Heart right ventricle (tissue), 16 donors: ENCODE results near the gene ECT2. TPM values are rescaled to one million over a fixed set of nuclear protein-coding genes. Genes with fewer than 3 reads are reported as not detected.
"Not testable (repeated sequence)": the region's sequence is repeated elsewhere in the genome, so short reads cannot be mapped to it uniquely, and the experiment has no call there.

Experiments
- ATAC-seq, 8 donors: fragments of 200-7000 bp; cut with Tn5 transposase; one replicate each; pipeline ENCODE4 v1.9.1; 2020; ENCODE audit warnings: mild to moderate bottlenecking in 8 of 8, moderate library complexity in 8 of 8, moderate number of reproducible peaks in 1 of 8
- DNase-seq, 2 donors: peaks; one replicate each; pipeline ENCODE4 v3.0.0-alpha.2; 2020
- H3K27ac ChIP-seq, 10 donors: fragments of 200-600 bp; sonication (generic) in 2 of 10; one replicate each; pipeline versions ENCODE4 v1.5.0 to v1.8.0; 2020 to 2022; ENCODE audit warnings: mild to moderate bottlenecking in 3 of 10
- H3K27me3 ChIP-seq, 7 donors: fragments of 200-600 bp; one replicate each; pipeline ENCODE4 v1.8.0; 2021 to 2022; ENCODE audit warnings: mild to moderate bottlenecking in 2 of 7
- H3K36me3 ChIP-seq, 9 donors: fragments of 200-600 bp; sonication (generic) in 1 of 9; one replicate each; pipeline versions ENCODE4 v1.5.0 to v1.8.0; 2020 to 2022; ENCODE audit warnings: mild to moderate bottlenecking in 2 of 9
- H3K4me1 ChIP-seq, 9 donors: fragments of 200-600 bp; sonication (generic) in 1 of 9; one replicate each; pipeline versions ENCODE4 v1.5.0 to v1.8.0; 2020 to 2022; ENCODE audit warnings: mild to moderate bottlenecking in 4 of 9
- H3K4me3 ChIP-seq, 10 donors: fragments of 200-600 bp; sonication (generic) in 2 of 10; one replicate each; pipeline versions ENCODE4 v1.5.0 to v1.8.0; 2020 to 2022; ENCODE audit warnings: mild to moderate bottlenecking in 7 of 10, moderate library complexity in 2 of 10
- H3K9me3 ChIP-seq, 11 donors: fragments of 200-600 bp in 10 of 11; sonication (generic) in 2 of 11; one replicate each; pipeline versions ENCODE4 v1.5.0 to v1.8.0; 2013 to 2022; ENCODE audit warnings: mild to moderate bottlenecking in 2 of 11, control low read depth in 1 of 11, moderate library complexity in 1 of 11
- WGBS, 2 donors: extraction: QIAGEN DNeasy Blood & Tissue Kit; methylation state at CpG; one replicate each; pipeline ENCODE4 v1.1.7; 2013; ENCODE audit warnings: inconsistent platforms in 1 of 2; 5-methylcytosine and 5-hydroxymethylcytosine counted together
- intact Hi-C, 10 donors: fragments of 100-400 bp; cut with DNase I; formaldehyde crosslinking; loops; one replicate each; pipeline versions ENCODE4 v1.11.1 to v1.14.2; 2022
- polyA plus RNA-seq, 2 donors: library from polyadenylated mRNA; stranded (reverse); fragments of 200-250 nt; gene quantifications; one replicate each; pipeline ENCODE4 v1.2.3, GENCODE V29; 2013
- total RNA-seq, 10 donors: library from RNA; stranded (reverse); fragmentation: NEBNext Ultra II Directional in 3 of 10; extraction: Animal tissue kit (Norgen Biotek cat#: 25700) in 3 of 10; gene quantifications; one replicate each; pipeline versions ENCODE4 v1.2.1 to v1.2.4, GENCODE V29; 2021 to 2023
- TF ChIP-seq, protein P1 (sequence below), 9 donors: fragments of 200-600 bp; sonication (generic) in 2 of 9; IDR thresholded peaks; one replicate each; pipeline versions ENCODE4 v1.5.0 to v1.8.0; 2021 to 2022; ENCODE audit warnings: antibody characterized with exemption in 9 of 9, mild to moderate bottlenecking in 5 of 9, moderate library complexity in 1 of 9
- donor health status: Arrhythmogenic right ventricular cardiomyopathy.
- donor health status: ischemic (EF 13 %, LVEDD 7.1; RV severe dilation, severe dysfunction).
- donor health status: healthy with polysubstance abuse.
- donor health status: DM: no; HTN: yes; CAD: no.
- donor health status: DM: no; HTN: no; CAD: no.
- donor health status: ischemic (EF 25% LVEDD 6.9; RV normal size, moderate dysfunction).
- donor health status: ischemic (EF 25% LVEDD 5.7; RV mildly dilated, moderate dysfunction).
- donor health status: healthy.
- donor health status: DM: yes; HTN: yes; CAD: no.
- donor health status: Ischemic cardiomyopathy.
- donor health status: ischemic (EF 35%, LVEDD 5.7; RV mildly dilated, moderate dysfunction).
- donor health status: nonischemic (EF 11% LVEDD 7.7; RV severe dilation, severe dysfunction).
- donor health status: DM: yes; HTN: yes; CAD: no.
- donor health status: PGD.
- donor health status: ischemic (EF 29% LVEDD 5.4; RV normal size, mild dysfunction).
- donor health status: nonischemic (EF 23%, LVEDD 6.1; RV moderate dilation, normal function).

ECT2 gene
- total and polyA plus RNA-seq, 12 donors: 2.0 to 8.0 (median 5.3) TPM

DNA sequence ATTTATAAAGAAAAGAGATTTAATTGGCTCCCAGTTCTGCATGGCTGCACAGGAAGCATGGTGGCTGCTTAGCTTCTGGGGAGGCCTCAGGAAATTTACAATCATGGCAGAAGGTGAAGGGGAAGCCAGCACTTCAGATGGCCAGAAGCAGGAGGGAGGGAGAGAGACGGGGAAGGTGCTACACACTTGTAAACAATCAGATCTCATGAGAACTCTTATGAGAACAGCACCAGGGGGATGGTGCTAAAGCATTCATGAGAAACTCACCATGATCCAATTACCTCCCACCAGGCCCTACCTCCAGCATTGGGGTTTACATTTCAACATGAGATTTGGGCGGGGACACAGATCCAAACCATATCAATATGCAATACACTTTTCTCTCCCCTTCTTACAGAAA lies 73.7 kb downstream of the ECT2 start:
- intact Hi-C loops: no loop called here

DNA sequence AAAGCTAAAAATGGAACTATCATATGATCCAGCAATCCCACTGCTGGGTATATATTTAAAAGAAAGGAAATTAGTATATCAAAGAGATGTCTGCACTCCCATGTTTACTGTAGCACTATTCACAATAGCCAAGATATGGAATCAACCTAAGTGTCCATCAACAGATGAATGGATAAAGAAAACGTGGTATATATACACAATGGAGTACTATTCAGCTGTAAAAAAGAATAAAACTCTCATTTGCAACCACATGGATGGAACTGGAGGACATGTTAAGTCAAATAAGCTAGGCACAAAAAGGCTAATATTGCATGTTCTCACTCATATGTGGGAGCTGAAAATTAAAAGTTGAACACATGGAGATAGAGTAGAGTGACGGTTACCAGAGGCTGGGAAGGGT lies 76.7 kb downstream of the ECT2 start:
- H3K27me3 ChIP-seq, H3K4me3 ChIP-seq, H3K27ac ChIP-seq, H3K36me3 ChIP-seq, H3K4me1 ChIP-seq, intact Hi-C loops, DNase-seq, ATAC-seq: not testable (repeated sequence)
- H3K9me3 ChIP-seq: peaks cover 0 to 39% (median 3%) of the 10 kb centered on the region in 11 donors
- 94 to 95% methylated on average over 2 of the region's 2 CpGs for WGBS, 2 donors

More for the DNA sequence above, 73.7 kb downstream of the ECT2 start:
- H3K27ac ChIP-seq: no peak overlapping the region
- H3K27me3 ChIP-seq: no peaks in the 10 kb centered on the region
- no peaks in the 10 kb centered on the region for H3K4me1 ChIP-seq
- 83 to 85% methylated on average over 2 of the region's 2 CpGs for WGBS, 2 donors
- H3K9me3 ChIP-seq: peaks cover 0 to 46% (median 3%) of the 10 kb centered on the region in 11 donors
- DNase-seq (no peak), ATAC-seq (no peak)
- H3K4me3 ChIP-seq: no peak overlapping the region
- TF ChIP-seq, protein P1, sequence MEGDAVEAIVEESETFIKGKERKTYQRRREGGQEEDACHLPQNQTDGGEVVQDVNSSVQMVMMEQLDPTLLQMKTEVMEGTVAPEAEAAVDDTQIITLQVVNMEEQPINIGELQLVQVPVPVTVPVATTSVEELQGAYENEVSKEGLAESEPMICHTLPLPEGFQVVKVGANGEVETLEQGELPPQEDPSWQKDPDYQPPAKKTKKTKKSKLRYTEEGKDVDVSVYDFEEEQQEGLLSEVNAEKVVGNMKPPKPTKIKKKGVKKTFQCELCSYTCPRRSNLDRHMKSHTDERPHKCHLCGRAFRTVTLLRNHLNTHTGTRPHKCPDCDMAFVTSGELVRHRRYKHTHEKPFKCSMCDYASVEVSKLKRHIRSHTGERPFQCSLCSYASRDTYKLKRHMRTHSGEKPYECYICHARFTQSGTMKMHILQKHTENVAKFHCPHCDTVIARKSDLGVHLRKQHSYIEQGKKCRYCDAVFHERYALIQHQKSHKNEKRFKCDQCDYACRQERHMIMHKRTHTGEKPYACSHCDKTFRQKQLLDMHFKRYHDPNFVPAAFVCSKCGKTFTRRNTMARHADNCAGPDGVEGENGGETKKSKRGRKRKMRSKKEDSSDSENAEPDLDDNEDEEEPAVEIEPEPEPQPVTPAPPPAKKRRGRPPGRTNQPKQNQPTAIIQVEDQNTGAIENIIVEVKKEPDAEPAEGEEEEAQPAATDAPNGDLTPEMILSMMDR (IDR thresholded peaks at IDR 0.05): no peak
- peaks cover 0 to 23% (median 0%) of the 10 kb centered on the region in 9 donors for H3K36me3 ChIP-seq

DNA sequence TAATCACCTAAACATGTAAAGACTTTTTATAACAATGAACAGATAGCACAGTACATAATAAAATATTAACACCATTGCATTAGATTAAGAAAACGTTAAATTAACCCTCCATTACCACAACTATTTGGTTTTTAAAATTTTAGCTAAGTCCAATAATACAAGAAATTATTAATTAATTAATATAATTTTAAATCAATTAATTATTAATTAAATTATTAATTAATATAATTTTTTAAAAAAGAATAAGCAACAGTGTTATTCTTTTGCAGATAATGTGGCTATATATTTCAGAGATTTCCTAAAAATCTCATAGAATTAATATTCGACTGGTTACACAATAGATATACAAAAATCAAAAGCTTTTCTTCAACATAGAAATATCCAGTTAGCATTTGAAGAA lies 82.5 kb downstream of the ECT2 start:
- no peaks in the 10 kb centered on the region for H3K36me3 ChIP-seq
- DNase-seq (no peak), ATAC-seq (no peak)
- intact Hi-C loops: loop anchor here in 4 of 10 donors (5.0 to 10.0 kb wide), 3 partner anchors 152 to 214 kb away; no protein-coding TSS in a partner anchor
- no peaks in the 10 kb centered on the region for H3K4me1 ChIP-seq
- 95 to 96% methylated on average over 2 of the region's 2 CpGs for WGBS, 2 donors
- no peaks in the 10 kb centered on the region for H3K9me3 ChIP-seq
- TF ChIP-seq, protein P1 (IDR thresholded peaks at IDR 0.05): no peak
- H3K4me3 ChIP-seq: no peak overlapping the region
- H3K27me3 ChIP-seq: no peaks in the 10 kb centered on the region
- H3K27ac ChIP-seq: no peak overlapping the region

DNA sequence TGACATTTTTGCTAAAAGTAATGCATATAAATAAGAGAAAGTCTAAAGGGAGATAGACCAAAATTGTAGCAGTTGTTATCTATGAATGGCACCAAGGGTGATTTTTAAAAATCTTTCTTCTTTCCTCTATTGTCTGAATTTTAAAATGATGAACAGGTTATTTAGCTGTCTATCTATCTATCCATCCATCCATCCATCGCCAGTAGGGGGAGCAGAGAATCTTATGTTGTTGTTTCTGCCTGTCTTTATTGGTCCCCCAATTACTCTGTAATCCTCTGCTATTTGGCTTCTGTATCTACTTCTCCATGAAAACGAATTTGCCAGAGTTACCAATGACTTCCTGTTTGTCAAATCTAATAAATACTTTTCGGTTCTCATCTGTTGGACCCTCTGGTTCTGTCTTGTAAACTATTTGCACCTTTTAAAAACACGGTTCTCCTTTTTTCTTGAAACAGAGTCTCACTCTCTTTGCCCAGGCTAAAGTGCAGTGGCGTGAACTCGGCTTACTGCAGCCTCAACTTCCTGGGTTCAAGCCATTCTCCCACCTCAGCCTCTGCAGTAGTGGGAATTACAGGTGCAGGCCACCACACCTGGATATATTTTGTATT lies 86.0 kb downstream of the ECT2 start:
- Histone ChIP-seq H3K4me1 (no peaks in the 10 kb centered on the region), H3K4me3 (no peak overlapping the region), H3K27ac (no peak overlapping the region), H3K9me3 (no peaks in the 10 kb centered on the region), H3K27me3 (no peaks in the 10 kb centered on the region), H3K36me3 (no peaks in the 10 kb centered on the region)
- peak in 2 of 8 donors; percentile 63 to 74 for ATAC-seq
- TF ChIP-seq, protein P1 (IDR thresholded peaks at IDR 0.05): peak; percentile 23 to 72 (median 63)
- intact Hi-C loops: loop anchor here in 7 of 10 donors (5.0 to 10.0 kb wide), 3 partner anchors 148 to 211 kb away; no protein-coding TSS in a partner anchor
- WGBS, 2 donors: 54 to 56% methylated on average over 6 of the region's 6 CpGs
- peak in 1 of 2 donors; percentile 62 for DNase-seq

- intact Hi-C loops: loop anchor here in 7 of 10 donors (5.0 to 10.0 kb wide), 3 partner anchors 145 to 208 kb away; no protein-coding TSS in a partner anchor
- Histone ChIP-seq H3K4me1 (no peaks in the 10 kb centered on the region), H3K9me3 (no peaks in the 10 kb centered on the region), H3K27me3 (no peaks in the 10 kb centered on the region), H3K27ac (no peak overlapping the region), H3K36me3 (no peaks in the 10 kb centered on the region), H3K4me3 (no peak overlapping the region)
- WGBS, 2 donors: 30 to 32% methylated on average over 4 of the region's 4 CpGs
- TF ChIP-seq, protein P1 (IDR thresholded peaks at IDR 0.05): no peak
- DNase-seq (no peak), ATAC-seq (no peak)
These were observed 89.2 kb downstream of the ECT2 start for GRCh38 chr3:172839679-172840078.
